Peyer's patch (tissue), 4 donors: ENCODE data around the gene SACM1L.

ENCODE experiments used
- CTCF ChIP-seq, 6 experiments: fragments of 450-650 bp in 4 of 6; fragments of 200-600 bp in 2 of 6; sonication (generic) in 1 of 6; IDR thresholded peaks; one replicate each; pipeline ENCODE4 v1.5.1; 2017 to 2019; ENCODE audit warnings: antibody characterized with exemption in 6 of 6, mild to moderate bottlenecking in 3 of 6, moderate library complexity in 1 of 6
- POLR2A ChIP-seq, 2 donors: fragments of 450-650 bp; IDR thresholded peaks; one replicate each; pipeline ENCODE4 v1.5.1; 2017; ENCODE audit warnings: antibody characterized with exemption in 2 of 2, mild to moderate bottlenecking in 2 of 2, moderate library complexity in 2 of 2

GRCh38 chr3:45677033-45677446 lies 12.2 kb upstream of the SACM1L start:
- TF ChIP-seq CTCF (IDR thresholded peaks at IDR 0.05) = no peak
- TF ChIP-seq POLR2A (IDR thresholded peaks at IDR 0.05) = no peak
